Activated CD4-positive, alpha-beta memory T cell treated with anti-CD3 and anti-CD28 coated beads for 36 hours (primary cell): ENCODE data around the gene FAIM2. TPM values are rescaled to one million over a fixed set of nuclear protein-coding genes. Genes with fewer than 3 reads are reported as not detected.
A peak's percentile ranks its signal among the peaks of the same experiment; 100 is the strongest.
"Not testable (repeated sequence)": the region's sequence is repeated elsewhere in the genome, so short reads cannot be mapped to it uniquely, and the experiment has no call there.

Experiments
- CTCF ChIA-PET: fragments of 350-600 bp; sonication (Branson Sonifier 250); formaldehyde crosslinking; loops from one replicate; lab custom pipeline; 2021; ENCODE audit warnings: antibody characterized with exemption, inconsistent platforms; lab: Charles Lee
- POLR2A ChIA-PET: fragments of 350-600 bp; sonication (Branson Sonifier 250); formaldehyde crosslinking; loops from one replicate; lab custom pipeline; 2021; ENCODE audit warnings: antibody characterized with exemption; lab: Charles Lee
- DNase-seq: peaks from one replicate; pipeline ENCODE4 v3.0.0-alpha.2; 2020
- H3K27ac Mint-ChIP-seq: one replicate; pipeline ENCODE4 v1.8.0; 2021; ENCODE audit warnings: mixed read lengths
- H3K27me3 Mint-ChIP-seq: one replicate; pipeline ENCODE4 v1.8.0; 2021; ENCODE audit warnings: mixed read lengths
- H3K36me3 Mint-ChIP-seq: one replicate; pipeline ENCODE4 v1.8.0; 2021; ENCODE audit warnings: mixed read lengths
- H3K4me1 Mint-ChIP-seq: one replicate; pipeline ENCODE4 v1.8.0; 2021; ENCODE audit warnings: low read depth, mixed read lengths
- H3K4me3 Mint-ChIP-seq: one replicate; pipeline ENCODE4 v1.8.0; 2021; ENCODE audit warnings: mild to moderate bottlenecking, mixed read lengths
- H3K9me3 Mint-ChIP-seq: one replicate; pipeline ENCODE4 v1.8.0; 2021; ENCODE audit warnings: mixed read lengths
- intact Hi-C: fragments of 100-400 bp; cut with micrococcal nuclease; formaldehyde crosslinking; loops from one replicate; pipeline ENCODE4 v1.15.1; 2023
- total RNA-seq, 2 experiments: library from RNA; stranded (reverse); gene quantifications; one replicate each; pipeline ENCODE4 v1.2.3, GENCODE V29; 2021

Gene FAIM2
- total RNA-seq, 2 experiments from 2014 or later, result 1.7 to 2.1 TPM

- Mint-ChIP-seq H3K36me3 (no peaks in the 10 kb centered on the region), H3K4me1 (no peaks in the 10 kb centered on the region), H3K27me3 (peaks cover 4% of the 10 kb centered on the region), H3K27ac (no peak overlapping the region), H3K9me3 (peaks cover 31% of the 10 kb centered on the region), H3K4me3 (no peak overlapping the region)
- no peak for DNase-seq
- ChIA-PET CTCF (interaction anchor here (0.8 kb wide), 1 partner anchor 15 kb away, joined by 3 read pairs; no protein-coding TSS in a partner anchor), POLR2A (no interaction called here)
- intact Hi-C loops, result no loop called here
Measured at GRCh38 chr12:49881415-49882247, 22.1 kb downstream of the FAIM2 start.

- POLR2A ChIA-PET, result no interaction called here
- Mint-ChIP-seq H3K27me3 (peaks cover 4% of the 10 kb centered on the region), H3K9me3 (peaks cover 31% of the 10 kb centered on the region), H3K4me1 (no peaks in the 10 kb centered on the region), H3K36me3 (no peaks in the 10 kb centered on the region), H3K27ac (no peak overlapping the region), H3K4me3 (no peak overlapping the region)
- intact Hi-C loops, result no loop called here
- CTCF ChIA-PET, result interaction anchor here (0.8 kb wide), 1 partner anchor 14 kb away, joined by 3 read pairs; no protein-coding TSS in a partner anchor
- no peak for DNase-seq
Measured at GRCh38 chr12:49880756-49881414, 22.8 kb downstream of the FAIM2 start.

GRCh38 chr12:49879065-49879464 lies 24.6 kb downstream of the FAIM2 start:
- intact Hi-C loops, H3K4me1 Mint-ChIP-seq, H3K27ac Mint-ChIP-seq, POLR2A ChIA-PET, H3K36me3 Mint-ChIP-seq, CTCF ChIA-PET, H3K4me3 Mint-ChIP-seq, H3K27me3 Mint-ChIP-seq, DNase-seq: not testable (repeated sequence)
- H3K9me3 Mint-ChIP-seq, result peaks cover 31% of the 10 kb centered on the region

- no peaks in the 10 kb centered on the region for H3K36me3 Mint-ChIP-seq
- intact Hi-C loops, result no loop called here
- H3K27me3 Mint-ChIP-seq, result no peaks in the 10 kb centered on the region
- no peaks in the 10 kb centered on the region for H3K4me1 Mint-ChIP-seq
- no peak for DNase-seq
- POLR2A ChIA-PET, result no interaction called here
- H3K4me3 Mint-ChIP-seq, result no peak overlapping the region
- peaks cover 31% of the 10 kb centered on the region for H3K9me3 Mint-ChIP-seq
- no peak overlapping the region for H3K27ac Mint-ChIP-seq
- CTCF ChIA-PET, result no interaction called here
Measured at GRCh38 chr12:49878021-49878420, 25.7 kb downstream of the FAIM2 start.

GRCh38 chr12:49877066-49877465 lies 26.6 kb downstream of the FAIM2 start:
- intact Hi-C loops, result no loop called here
- ChIA-PET POLR2A (no interaction called here), CTCF (interaction anchor here (0.6 kb wide), 1 partner anchor 9 kb away, joined by 3 read pairs; no protein-coding TSS in a partner anchor)

GRCh38 chr12:49876070-49876469 lies 27.6 kb downstream of the FAIM2 start:
- H3K27me3 Mint-ChIP-seq, result no peaks in the 10 kb centered on the region

More at GRCh38 chr12:49877066-49877465, 26.6 kb downstream of the FAIM2 start:
- no peak for DNase-seq
- H3K9me3 Mint-ChIP-seq, result peaks cover 31% of the 10 kb centered on the region
- no peak overlapping the region for H3K4me3 Mint-ChIP-seq
- H3K4me1 Mint-ChIP-seq, result no peaks in the 10 kb centered on the region
- H3K27me3 Mint-ChIP-seq, result no peaks in the 10 kb centered on the region
- no peaks in the 10 kb centered on the region for H3K36me3 Mint-ChIP-seq
- H3K27ac Mint-ChIP-seq, result no peak overlapping the region

GRCh38 chr12:49875115-49875720 lies 28.5 kb downstream of the FAIM2 start:
- DNase-seq, result no peak
- ChIA-PET POLR2A (no interaction called here), CTCF (interaction anchor here (1.2 to 1.3 kb wide), 2 partner anchors 10 to 70 kb away, joined by 3 read pairs; no protein-coding TSS in a partner anchor)
- no peak overlapping the region for H3K27ac Mint-ChIP-seq
- intact Hi-C loops, result no loop called here
- H3K36me3 Mint-ChIP-seq, result no peaks in the 10 kb centered on the region
- H3K9me3 Mint-ChIP-seq, result peaks cover 26% of the 10 kb centered on the region
- H3K27me3 Mint-ChIP-seq, result no peaks in the 10 kb centered on the region
- no peaks in the 10 kb centered on the region for H3K4me1 Mint-ChIP-seq
- H3K4me3 Mint-ChIP-seq, result no peak overlapping the region

More at GRCh38 chr12:49876070-49876469, 27.6 kb downstream of the FAIM2 start:
- Mint-ChIP-seq H3K36me3 (no peaks in the 10 kb centered on the region), H3K4me1 (no peaks in the 10 kb centered on the region), H3K4me3 (no peak overlapping the region), H3K27ac (no peak overlapping the region), H3K9me3 (peaks cover 31% of the 10 kb centered on the region)
- intact Hi-C loops, result no loop called here
- DNase-seq, result no peak
- ChIA-PET CTCF (interaction anchor here (0.7 kb wide), 1 partner anchor 70 kb away, joined by 3 read pairs; no protein-coding TSS in a partner anchor), POLR2A (no interaction called here)

- Mint-ChIP-seq H3K4me3 (no peak overlapping the region), H3K27ac (no peak overlapping the region), H3K4me1 (no peaks in the 10 kb centered on the region), H3K36me3 (no peaks in the 10 kb centered on the region), H3K27me3 (no peaks in the 10 kb centered on the region), H3K9me3 (peaks cover 17% of the 10 kb centered on the region)
- CTCF ChIA-PET, result interaction anchor here (1.2 to 1.3 kb wide), 2 partner anchors 9 to 71 kb away, joined by 3 read pairs; no protein-coding TSS in a partner anchor
- intact Hi-C loops, result no loop called here
- DNase-seq, result peak; percentile 4
- POLR2A ChIA-PET, result no interaction called here
Measured at GRCh38 chr12:49874142-49874897, 29.4 kb downstream of the FAIM2 start.

- no peaks in the 10 kb centered on the region for H3K27me3 Mint-ChIP-seq
- CTCF ChIA-PET, result interaction anchor here (1.3 kb wide), 1 partner anchor 8 kb away, joined by 3 read pairs; no protein-coding TSS in a partner anchor
- no peak overlapping the region for H3K4me3 Mint-ChIP-seq
- POLR2A ChIA-PET, result no interaction called here
- no peak overlapping the region for H3K27ac Mint-ChIP-seq
- no peak for DNase-seq
- intact Hi-C loops, result no loop called here
- peaks cover 8% of the 10 kb centered on the region for H3K9me3 Mint-ChIP-seq
- no peaks in the 10 kb centered on the region for H3K36me3 Mint-ChIP-seq
- no peaks in the 10 kb centered on the region for H3K4me1 Mint-ChIP-seq
Measured at GRCh38 chr12:49873361-49873934, 30.3 kb downstream of the FAIM2 start.

GRCh38 chr12:49872781-49873181 lies 30.9 kb downstream of the FAIM2 start:
- no peak overlapping the region for H3K4me3 Mint-ChIP-seq
- peaks cover 3% of the 10 kb centered on the region for H3K9me3 Mint-ChIP-seq
- no peaks in the 10 kb centered on the region for H3K27me3 Mint-ChIP-seq
- intact Hi-C loops, result no loop called here
- no peaks in the 10 kb centered on the region for H3K36me3 Mint-ChIP-seq
- DNase-seq, result peak; percentile 5
- no peaks in the 10 kb centered on the region for H3K4me1 Mint-ChIP-seq
- POLR2A ChIA-PET, result no interaction called here
- CTCF ChIA-PET, result interaction anchor here (1.0 kb wide), 1 partner anchor 132 kb away, joined by 5 read pairs; the partner anchor contains the start of gene TMBIM6
- H3K27ac Mint-ChIP-seq, result no peak overlapping the region

- H3K4me3 Mint-ChIP-seq, result no peak overlapping the region
- ChIA-PET POLR2A (no interaction called here), CTCF (interaction anchor here (1.0 kb wide), 2 partner anchors 95 to 131 kb away, joined by 3 to 5 read pairs; partner anchors contain the start of gene TMBIM6)
- H3K27ac Mint-ChIP-seq, result no peak overlapping the region
- H3K9me3 Mint-ChIP-seq, result no peaks in the 10 kb centered on the region
- no peaks in the 10 kb centered on the region for H3K4me1 Mint-ChIP-seq
- intact Hi-C loops, result no loop called here
- H3K36me3 Mint-ChIP-seq, result no peaks in the 10 kb centered on the region
- DNase-seq, result no peak
- no peaks in the 10 kb centered on the region for H3K27me3 Mint-ChIP-seq
Measured at GRCh38 chr12:49872381-49872780, 31.3 kb downstream of the FAIM2 start.
